HEK293 (cell line): ENCODE results near the gene UBXN6.

ENCODE experiments used
- BCL11A ChIP-seq: fragments of 450-650 bp; formaldehyde crosslinking; IDR thresholded peaks from 2 replicates; pipeline ENCODE4 v1.5.1; 2016; ENCODE audit warnings: low read depth, missing biosample characterization, missing genetic modification characterization
- BCL11B ChIP-seq: fragments of 450-650 bp; formaldehyde crosslinking; IDR thresholded peaks from 2 replicates; pipeline ENCODE4 v1.5.1; 2016; ENCODE audit warnings: low read depth, missing biosample characterization, missing genetic modification characterization
- BCL6B ChIP-seq: fragments of 450-650 bp; formaldehyde crosslinking; IDR thresholded peaks from 2 replicates; pipeline ENCODE4 v1.5.1; 2017; ENCODE audit warnings: missing biosample characterization, missing genetic modification characterization
- KLF1 ChIP-seq: fragments of 450-650 bp; formaldehyde crosslinking; IDR thresholded peaks from 2 replicates; pipeline ENCODE4 v1.5.1; 2016; ENCODE audit warnings: missing biosample characterization, missing genetic modification characterization
- MZF1 ChIP-seq: fragments of 450-650 bp; formaldehyde crosslinking; IDR thresholded peaks from 2 replicates; pipeline ENCODE4 v1.5.1; 2017; ENCODE audit warnings: missing biosample characterization, missing genetic modification characterization, borderline replicate concordance
- PATZ1 ChIP-seq: fragments of 450-650 bp; formaldehyde crosslinking; IDR thresholded peaks from 2 replicates; pipeline ENCODE4 v1.5.1; 2016; ENCODE audit warnings: missing biosample characterization, missing genetic modification characterization
- SCRT2 ChIP-seq: fragments of 450-650 bp; formaldehyde crosslinking; IDR thresholded peaks from 2 replicates; pipeline ENCODE4 v1.5.1; 2016; ENCODE audit warnings: missing biosample characterization, missing genetic modification characterization
- TCF7L2 ChIP-seq: IDR thresholded peaks from 2 replicates; pipeline ENCODE4 v1.6.1; 2011; ENCODE audit warnings: low read depth, mild to moderate bottlenecking, inconsistent platforms, low read length, moderate library complexity, borderline replicate concordance
- ZBTB1 ChIP-seq: fragments of 450-650 bp; formaldehyde crosslinking; IDR thresholded peaks from 2 replicates; pipeline ENCODE4 v1.5.1; 2016; ENCODE audit warnings: missing biosample characterization, missing genetic modification characterization
- ZBTB10 ChIP-seq: fragments of 450-650 bp; formaldehyde crosslinking; IDR thresholded peaks from 2 replicates; pipeline ENCODE4 v1.5.1; 2016; ENCODE audit warnings: missing biosample characterization, missing genetic modification characterization
- ZBTB7A ChIP-seq: fragments of 450-650 bp; formaldehyde crosslinking; IDR thresholded peaks from 2 replicates; pipeline ENCODE4 v1.5.1; 2016; ENCODE audit warnings: low read depth, missing biosample characterization, missing genetic modification characterization
- ZNF157 ChIP-seq: fragments of 450-650 bp; formaldehyde crosslinking; IDR thresholded peaks from 2 replicates; pipeline ENCODE4 v1.5.1; 2016; ENCODE audit warnings: missing biosample characterization, missing genetic modification characterization
- ZNF184 ChIP-seq: fragments of 450-650 bp; IDR thresholded peaks from 2 replicates; pipeline ENCODE4 v1.5.1; 2018; ENCODE audit warnings: missing biosample characterization, mild to moderate bottlenecking, missing genetic modification characterization
- ZNF221 ChIP-seq: fragments of 450-650 bp; formaldehyde crosslinking; IDR thresholded peaks from 2 replicates; pipeline ENCODE4 v1.5.1; 2017; ENCODE audit warnings: missing biosample characterization, missing genetic modification characterization, borderline replicate concordance
- ZNF24 ChIP-seq: fragments of 450-650 bp; formaldehyde crosslinking; IDR thresholded peaks from 2 replicates; pipeline ENCODE4 v1.5.1; 2016; ENCODE audit warnings: missing biosample characterization, missing genetic modification characterization
- ZNF292 ChIP-seq: fragments of 450-650 bp; formaldehyde crosslinking; IDR thresholded peaks from 2 replicates; pipeline ENCODE4 v1.5.1; 2016; ENCODE audit warnings: low read depth, missing biosample characterization, missing genetic modification characterization, borderline replicate concordance
- ZNF350 ChIP-seq: fragments of 450-650 bp; formaldehyde crosslinking; IDR thresholded peaks from 2 replicates; pipeline ENCODE4 v1.5.0; 2017; ENCODE audit warnings: missing biosample characterization, mild to moderate bottlenecking, missing genetic modification characterization
- ZNF473 ChIP-seq: fragments of 450-650 bp; formaldehyde crosslinking; IDR thresholded peaks from 2 replicates; pipeline ENCODE4 v1.5.1; 2017; ENCODE audit warnings: missing biosample characterization, missing genetic modification characterization
- ZNF510 ChIP-seq: fragments of 450-650 bp; formaldehyde crosslinking; IDR thresholded peaks from 2 replicates; pipeline ENCODE4 v1.5.1; 2018; ENCODE audit warnings: mild to moderate bottlenecking, missing genetic modification characterization, missing biosample characterization; ENCODE audit not compliant: insufficient replicate concordance
- ZNF544 ChIP-seq: fragments of 450-650 bp; formaldehyde crosslinking; IDR thresholded peaks from 2 replicates; pipeline ENCODE4 v1.5.0; 2017; ENCODE audit warnings: missing biosample characterization, missing genetic modification characterization
- ZNF555 ChIP-seq: fragments of 450-650 bp; formaldehyde crosslinking; conservative IDR thresholded peaks from 2 replicates; pipeline ENCODE4 v1.5.1; 2017; ENCODE audit warnings: missing biosample characterization, mild to moderate bottlenecking, missing genetic modification characterization, inconsistent platforms
- ZNF629 ChIP-seq: fragments of 450-650 bp; formaldehyde crosslinking; IDR thresholded peaks from 2 replicates; pipeline ENCODE4 v1.5.1; 2017; ENCODE audit warnings: missing biosample characterization, missing genetic modification characterization
- ZNF645 ChIP-seq: fragments of 450-650 bp; formaldehyde crosslinking; IDR thresholded peaks from 2 replicates; pipeline ENCODE4; 2016; ENCODE audit warnings: missing biosample characterization, missing genetic modification characterization
- ZNF654 ChIP-seq: fragments of 450-650 bp; formaldehyde crosslinking; IDR thresholded peaks from 2 replicates; pipeline ENCODE4 v1.5.1; 2016; ENCODE audit warnings: low read depth, missing biosample characterization, missing genetic modification characterization
- ZNF692 ChIP-seq: fragments of 450-650 bp; formaldehyde crosslinking; IDR thresholded peaks from 2 replicates; pipeline ENCODE4 v1.5.1; 2016; ENCODE audit warnings: missing biosample characterization, missing genetic modification characterization
- ZNF701 ChIP-seq: fragments of 450-650 bp; formaldehyde crosslinking; IDR thresholded peaks from 2 replicates; pipeline ENCODE4 v1.5.1; 2016; ENCODE audit warnings: missing biosample characterization, missing genetic modification characterization
- ZNF704 ChIP-seq: fragments of 450-650 bp; formaldehyde crosslinking; IDR thresholded peaks from 2 replicates; pipeline ENCODE4 v1.5.1; 2016; ENCODE audit warnings: missing biosample characterization, missing genetic modification characterization
- ZNF768 ChIP-seq: fragments of 450-650 bp; formaldehyde crosslinking; IDR thresholded peaks from 2 replicates; pipeline ENCODE4 v1.5.1; 2018; ENCODE audit warnings: missing biosample characterization, mild to moderate bottlenecking, missing genetic modification characterization
- ZNF791 ChIP-seq: fragments of 450-650 bp; formaldehyde crosslinking; IDR thresholded peaks from 2 replicates; pipeline ENCODE4 v1.5.1; 2016; ENCODE audit warnings: missing biosample characterization, missing genetic modification characterization
- ZXDB ChIP-seq: fragments of 450-650 bp; formaldehyde crosslinking; IDR thresholded peaks from 2 replicates; pipeline ENCODE4 v1.5.1; 2016; ENCODE audit warnings: missing biosample characterization, missing genetic modification characterization

The UBXN6 gene

GRCh38 chr19:4471403-4472173, 14.0 kb upstream of the UBXN6 start (continued):
- TF ChIP-seq ZNF704 (tag by site-specific recombination) (no peak), ZNF629 (no peak), ZNF184 (tag by site-specific recombination) (no peak), ZNF473 (tag by site-specific recombination) (no peak), ZNF791 (no peak), ZNF350 (tag by site-specific recombination) (no peak), ZNF510 (tag by site-specific recombination) (no peak), MZF1 (tag by site-specific recombination) (no peak), ZNF654 (tag by site-specific recombination) (no peak), TCF7L2 (no peak), ZNF221 (tag by site-specific recombination) (no peak), ZNF692 (tag by site-specific recombination) (peak; percentile 85), ZNF645 (tag by site-specific recombination) (no peak), ZNF24 (tag by site-specific recombination) (no peak), ZNF157 (tag by site-specific recombination) (no peak), ZNF292 (tag by site-specific recombination) (no peak), ZNF555 (tag by site-specific recombination) (no peak), BCL11B (tag by site-specific recombination) (no peak), PATZ1 (tag by site-specific recombination) (peak; percentile 30), BCL11A (tag by site-specific recombination) (no peak), ZBTB7A (no peak), ZNF701 (tag by site-specific recombination) (no peak), ZXDB (tag by site-specific recombination) (peak; percentile 27), ZNF544 (tag by site-specific recombination) (no peak), ZBTB10 (tag by site-specific recombination) (no peak), BCL6B (tag by site-specific recombination) (no peak), ZBTB1 (tag by site-specific recombination) (no peak), KLF1 (tag by site-specific recombination) (peak; percentile 79), SCRT2 (tag by site-specific recombination) (no peak), ZNF768 (tag by site-specific recombination) (no peak)
